ENCODE results near the gene ONECUT2.
"Not testable (repeated sequence)": the region's sequence is repeated elsewhere in the genome, so short reads cannot be mapped to it uniquely, and the experiment has no call there.

ONECUT2 gene

DNA sequence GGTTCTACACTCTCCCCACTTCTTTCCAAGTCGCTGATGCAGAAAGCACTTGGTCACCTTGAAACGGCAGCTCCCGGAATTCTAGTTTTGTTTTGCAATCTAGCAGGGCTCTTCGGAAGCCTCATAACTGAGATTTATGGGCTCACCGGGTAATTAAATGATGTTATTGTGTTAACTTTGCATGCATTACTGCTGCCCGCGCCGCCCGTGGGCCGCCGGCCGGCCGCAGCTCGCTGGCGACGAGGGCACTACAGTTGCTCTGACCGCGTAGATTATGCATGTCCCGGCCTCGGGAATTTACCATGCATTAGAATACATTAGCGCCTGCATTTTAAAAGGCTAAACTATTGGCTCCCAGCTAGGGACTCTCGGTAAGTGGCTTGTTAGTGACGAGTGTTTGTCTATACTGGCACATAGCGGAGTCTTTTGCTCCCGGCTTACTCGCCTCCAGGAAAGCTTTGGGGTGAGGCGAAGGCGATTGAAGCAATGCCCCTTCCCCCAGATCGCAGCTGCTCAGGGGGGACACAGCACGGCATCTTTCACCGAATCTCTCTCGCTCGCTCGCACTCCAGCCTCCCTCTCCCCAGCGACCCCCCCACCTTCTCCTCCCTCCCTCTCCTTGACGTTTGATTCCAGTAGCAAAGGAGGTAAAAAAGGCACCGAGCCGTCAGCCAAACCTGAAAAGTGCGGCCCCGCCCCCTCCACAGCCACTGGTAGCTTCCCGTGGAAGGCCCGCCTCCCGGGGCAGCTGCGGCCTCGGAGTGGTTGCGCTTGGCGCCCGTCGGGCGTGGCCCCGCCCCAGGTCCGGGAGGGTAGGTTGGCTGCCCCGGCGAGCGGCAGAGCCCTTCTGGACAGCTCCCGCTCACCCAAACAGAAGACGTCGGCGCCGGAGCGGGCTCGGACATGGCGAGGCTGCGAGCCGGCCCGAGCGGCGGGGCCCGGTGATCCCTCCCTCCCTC lies at the start of gene ONECUT2:
ONECUT2 (plus strand) TSS at position 839 of the 959 bp plus-strand sequence. CDS start 343 bp downstream, outside the sequence.
- DNase-seq: peak; percentile 86 to 97

DNA sequence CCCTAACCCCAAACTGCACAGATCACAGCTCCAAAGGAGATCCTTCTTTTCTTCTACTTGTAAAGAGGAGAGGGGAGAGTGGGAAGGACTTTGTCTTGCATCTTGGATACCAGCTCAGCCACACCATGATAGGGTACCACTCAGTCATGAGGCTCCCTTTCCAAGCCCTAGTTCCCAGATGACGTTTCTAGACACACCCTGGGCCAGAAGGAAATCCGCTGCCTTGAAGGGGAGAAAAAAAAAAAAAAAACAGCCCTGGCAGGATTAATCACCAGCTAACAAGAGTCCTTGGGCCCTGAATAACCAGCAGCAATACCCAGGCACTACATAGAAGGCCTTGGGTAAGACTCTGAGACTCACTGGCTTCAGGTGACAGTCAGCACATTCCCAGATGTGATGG lies 45.9 kb upstream of the ONECUT2 start:
- no peak for DNase-seq

DNA sequence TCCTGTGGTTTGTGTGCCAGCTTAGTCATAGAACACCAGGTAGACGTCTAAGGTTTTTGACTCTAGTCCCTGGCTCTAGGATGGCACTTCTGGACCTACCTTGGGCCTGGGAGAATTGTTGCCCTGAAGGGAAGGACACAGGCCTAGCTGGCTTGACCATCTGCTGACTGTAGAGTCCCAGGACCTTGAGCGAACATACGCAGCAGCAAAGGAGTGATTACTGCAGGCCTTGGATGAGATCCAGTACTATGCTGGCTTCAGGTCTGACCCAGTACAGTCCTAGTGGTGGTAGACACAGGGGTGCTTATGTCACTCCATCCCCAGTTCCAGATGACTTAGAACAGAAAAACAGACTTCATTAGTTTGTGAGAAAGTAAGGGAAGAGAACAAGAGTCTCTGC lies 45.1 kb upstream of the ONECUT2 start:
- no peak for DNase-seq

DNA sequence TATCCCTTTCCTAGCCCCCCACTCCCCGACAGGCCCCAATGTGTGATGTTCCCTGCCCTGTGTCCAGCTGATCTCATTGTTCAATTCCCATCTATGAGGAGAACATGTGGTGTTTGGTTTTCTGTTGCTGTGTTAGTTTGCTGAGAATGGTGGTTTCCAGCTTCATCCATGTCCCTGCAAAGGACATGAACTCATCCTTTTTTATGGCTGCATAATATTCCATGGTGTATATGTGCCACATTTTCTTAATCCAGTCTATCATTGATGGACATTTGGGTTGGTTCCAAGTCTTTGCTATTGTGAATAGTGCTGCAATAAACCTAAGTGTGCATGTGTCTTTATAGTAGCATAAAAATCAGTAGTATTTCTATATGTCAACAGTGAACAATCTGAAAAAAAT lies 40.4 kb upstream of the ONECUT2 start:
- DNase-seq: not testable (repeated sequence)

DNA sequence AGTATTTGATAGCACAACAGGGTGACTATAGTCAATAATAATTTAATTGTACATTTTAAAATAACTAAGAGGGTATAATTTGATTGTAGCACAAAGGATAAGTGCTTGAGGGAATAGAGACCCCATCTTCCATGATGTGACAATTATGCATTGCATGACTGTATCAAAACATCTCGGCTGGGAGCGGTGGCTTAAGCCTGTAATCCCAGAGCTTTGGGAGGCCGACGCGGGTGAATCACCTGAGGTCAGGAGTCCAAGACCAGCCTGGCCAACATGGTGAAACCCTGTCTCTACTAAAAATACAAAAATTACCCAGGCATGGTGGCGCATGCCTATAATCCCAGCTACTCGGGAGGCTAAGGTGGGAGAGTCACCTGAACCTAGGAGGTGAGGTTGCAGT lies 38.3 kb upstream of the ONECUT2 start:
- DNase-seq: not testable (repeated sequence)

DNA sequence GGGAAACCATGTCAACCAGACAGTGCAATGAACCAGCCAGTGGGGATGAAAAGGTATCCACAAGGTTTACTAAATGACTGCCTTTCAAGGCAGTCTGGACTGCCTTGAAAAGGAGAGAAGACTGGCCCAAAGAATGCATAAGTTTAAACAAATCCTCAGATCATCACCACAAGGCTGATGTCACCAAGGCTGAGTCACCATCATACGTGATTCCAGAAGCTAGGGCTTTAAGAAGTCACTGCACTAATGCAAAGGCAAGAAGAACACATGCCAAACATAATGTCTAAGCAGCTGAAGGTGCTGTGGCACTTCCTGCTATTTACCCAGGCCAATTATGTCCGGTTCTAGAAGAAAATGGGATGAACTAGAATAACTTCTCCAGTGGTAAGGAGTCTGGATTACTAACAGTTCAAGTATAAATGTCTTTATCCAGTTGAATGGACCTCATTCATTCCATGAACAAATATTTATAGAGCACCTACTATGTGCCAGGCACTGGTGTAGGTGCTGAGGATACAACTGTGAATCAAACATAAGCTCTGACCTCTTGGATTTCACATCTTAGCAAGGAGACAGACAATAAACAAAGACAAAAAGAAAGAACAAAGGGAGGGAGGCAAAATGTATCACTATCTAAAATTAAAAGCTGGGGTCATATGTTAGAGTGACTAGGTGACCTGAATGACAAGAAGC lies 37.6 kb upstream of the ONECUT2 start:
- DNase-seq: no peak

DNA sequence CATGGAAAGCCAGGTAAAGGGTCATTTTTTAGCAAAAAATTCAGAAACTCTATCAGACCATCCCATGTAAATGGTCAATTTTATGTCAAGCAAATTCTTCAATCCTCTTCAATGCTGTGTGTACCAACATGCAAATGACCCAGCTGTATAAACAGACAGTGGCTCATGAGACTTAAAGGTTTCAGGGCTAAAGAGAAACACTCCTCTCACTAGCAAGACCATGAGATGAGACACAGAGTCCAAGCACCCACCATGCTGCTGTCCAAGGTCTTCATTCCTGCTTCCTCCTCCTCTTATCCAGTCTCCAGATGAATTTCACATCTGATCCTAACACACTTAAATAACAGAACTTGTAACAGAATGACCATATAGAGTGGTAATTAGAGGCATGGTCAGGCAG lies 30.8 kb upstream of the ONECUT2 start:
- DNase-seq: no peak

DNA sequence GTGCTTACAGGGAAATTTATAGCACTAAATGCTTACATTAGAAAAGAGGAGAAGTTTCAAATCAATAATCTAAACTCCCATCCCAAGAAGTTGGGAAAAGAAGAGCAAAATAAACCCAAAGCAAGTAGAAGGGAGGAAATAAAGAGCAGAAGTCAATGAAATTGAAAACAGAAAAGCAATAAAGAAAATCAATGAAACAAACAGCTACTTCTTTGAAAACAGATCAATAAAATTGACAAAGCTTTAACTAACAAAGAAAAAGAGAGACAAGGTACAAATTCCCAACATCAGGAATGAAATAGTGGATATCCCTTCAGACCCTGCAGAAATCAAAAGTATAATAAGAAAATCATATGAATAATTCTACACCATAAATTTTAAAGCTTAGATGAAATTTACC lies 25.5 kb upstream of the ONECUT2 start:
- DNase-seq: no peak

DNA sequence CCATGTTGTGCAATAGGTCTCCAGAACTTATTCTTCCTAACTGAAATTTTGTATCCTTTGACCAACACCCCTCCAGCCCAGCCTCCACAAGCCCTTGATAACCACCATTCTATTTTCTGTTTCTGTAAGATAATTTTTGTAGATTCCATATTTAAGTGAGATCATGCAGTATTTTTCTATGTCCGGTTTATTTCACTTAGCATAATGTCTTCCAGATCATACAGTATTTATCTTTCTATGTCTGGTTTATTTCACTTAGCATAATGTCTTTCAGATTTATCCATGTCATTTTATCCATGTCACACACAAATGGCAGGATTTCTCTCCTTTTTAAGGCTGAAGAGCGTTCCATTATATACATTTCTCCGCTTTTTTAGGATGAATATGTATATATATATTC lies 24.4 kb upstream of the ONECUT2 start:
- no peak for DNase-seq

DNA sequence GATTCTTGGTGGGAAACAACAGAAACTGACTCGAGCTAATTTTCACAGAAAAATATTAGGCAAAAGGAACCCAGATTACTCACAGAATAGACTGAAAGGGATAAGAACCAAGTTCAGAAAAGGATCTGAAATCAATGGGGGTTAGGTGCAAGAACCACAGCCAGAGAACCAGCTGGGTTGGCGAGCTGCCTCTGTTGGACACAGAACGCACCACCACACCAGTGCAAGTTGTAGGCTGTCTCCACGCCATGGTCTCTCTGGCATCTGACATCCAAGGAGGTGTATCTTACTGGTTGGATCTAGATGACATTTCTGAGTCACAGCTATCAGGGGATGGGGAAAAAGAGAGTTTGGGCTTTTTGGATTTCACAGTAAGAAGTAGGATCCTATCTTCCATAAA lies 18.6 kb upstream of the ONECUT2 start:
- no peak for DNase-seq

DNA sequence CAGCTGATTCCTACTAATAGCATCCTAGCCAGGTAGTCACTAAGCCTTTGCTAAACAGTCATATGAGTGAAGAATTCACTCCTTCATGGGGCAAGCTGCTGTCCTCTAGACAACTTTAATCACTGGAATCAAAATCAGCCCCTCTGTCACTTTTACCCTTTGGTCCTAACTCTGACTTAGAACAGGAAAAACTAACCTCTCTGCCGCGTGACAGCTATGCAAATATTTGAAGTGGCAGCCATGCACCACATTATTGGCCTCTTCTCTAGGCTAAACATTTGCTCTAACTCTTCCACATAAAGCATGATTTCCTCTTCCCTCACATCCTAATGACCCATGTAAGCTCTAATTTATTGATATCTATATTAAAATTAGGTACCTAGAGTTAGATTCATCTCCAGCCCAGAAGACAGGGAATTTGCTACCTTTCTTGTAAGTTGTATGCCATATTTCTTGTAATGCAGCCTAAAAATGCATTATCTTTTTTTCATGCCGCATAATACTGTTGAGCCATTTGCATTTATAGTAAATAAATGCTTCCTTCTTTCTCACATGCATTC lies 12.8 kb upstream of the ONECUT2 start:
- no peak for DNase-seq

DNA sequence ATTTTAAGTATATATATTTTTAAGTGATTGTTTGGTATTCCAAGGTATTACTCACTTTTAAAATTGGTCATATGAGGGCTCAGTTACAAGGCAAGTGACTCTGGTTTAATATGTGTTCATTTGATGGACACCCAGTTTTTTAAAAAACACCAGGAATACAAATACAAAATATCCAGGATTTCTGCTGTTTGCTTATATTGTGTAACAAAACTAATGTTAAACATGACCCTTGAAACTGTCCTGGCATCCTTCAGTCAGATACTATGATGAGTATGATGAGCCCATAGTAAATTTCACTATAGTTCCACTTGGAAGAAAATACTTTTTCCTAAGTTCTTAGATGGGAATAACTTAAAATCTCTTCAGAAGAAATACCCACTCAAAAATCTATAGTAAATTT lies 11.4 kb upstream of the ONECUT2 start:
- DNase-seq: no peak

DNA sequence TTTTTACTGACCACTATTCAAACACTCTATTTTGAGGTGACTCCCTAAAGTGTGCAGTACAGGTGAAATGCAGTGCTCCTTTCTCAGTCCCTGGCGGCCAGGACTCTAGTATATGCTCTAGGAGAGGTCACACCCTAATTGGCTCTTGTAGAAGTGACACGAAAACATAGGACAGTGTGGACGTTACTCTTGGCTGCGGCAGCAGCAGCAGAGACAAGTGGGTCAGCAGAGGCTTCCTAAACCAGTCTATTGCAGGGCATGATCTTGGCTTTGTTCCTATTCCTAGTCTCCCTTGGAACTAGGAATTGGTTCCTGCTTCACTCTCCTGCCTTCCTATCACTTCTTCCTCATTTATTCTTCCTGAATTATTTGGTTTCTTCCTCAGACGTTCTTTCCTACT lies 10.1 kb upstream of the ONECUT2 start:
- DNase-seq: no peak

DNA sequence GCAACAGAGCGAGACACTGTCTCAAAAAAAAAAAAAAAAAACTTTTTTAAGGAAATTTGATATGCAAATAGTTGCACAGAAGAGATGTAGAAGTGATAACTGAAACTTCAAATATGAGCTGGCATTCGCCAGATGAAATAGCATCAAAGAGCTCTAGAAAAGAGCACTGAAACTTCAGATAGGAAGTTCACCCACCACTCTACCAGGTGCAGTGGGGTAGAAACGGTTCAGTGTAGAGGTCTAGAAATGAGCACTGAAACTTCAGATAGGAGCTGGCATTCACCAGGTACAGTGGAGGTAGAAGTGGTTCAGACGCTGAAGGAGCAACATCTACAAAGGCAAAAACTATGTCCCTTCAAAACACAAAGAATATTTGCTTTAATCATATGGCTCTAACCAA lies 9.0 kb upstream of the ONECUT2 start:
- no peak for DNase-seq

DNA sequence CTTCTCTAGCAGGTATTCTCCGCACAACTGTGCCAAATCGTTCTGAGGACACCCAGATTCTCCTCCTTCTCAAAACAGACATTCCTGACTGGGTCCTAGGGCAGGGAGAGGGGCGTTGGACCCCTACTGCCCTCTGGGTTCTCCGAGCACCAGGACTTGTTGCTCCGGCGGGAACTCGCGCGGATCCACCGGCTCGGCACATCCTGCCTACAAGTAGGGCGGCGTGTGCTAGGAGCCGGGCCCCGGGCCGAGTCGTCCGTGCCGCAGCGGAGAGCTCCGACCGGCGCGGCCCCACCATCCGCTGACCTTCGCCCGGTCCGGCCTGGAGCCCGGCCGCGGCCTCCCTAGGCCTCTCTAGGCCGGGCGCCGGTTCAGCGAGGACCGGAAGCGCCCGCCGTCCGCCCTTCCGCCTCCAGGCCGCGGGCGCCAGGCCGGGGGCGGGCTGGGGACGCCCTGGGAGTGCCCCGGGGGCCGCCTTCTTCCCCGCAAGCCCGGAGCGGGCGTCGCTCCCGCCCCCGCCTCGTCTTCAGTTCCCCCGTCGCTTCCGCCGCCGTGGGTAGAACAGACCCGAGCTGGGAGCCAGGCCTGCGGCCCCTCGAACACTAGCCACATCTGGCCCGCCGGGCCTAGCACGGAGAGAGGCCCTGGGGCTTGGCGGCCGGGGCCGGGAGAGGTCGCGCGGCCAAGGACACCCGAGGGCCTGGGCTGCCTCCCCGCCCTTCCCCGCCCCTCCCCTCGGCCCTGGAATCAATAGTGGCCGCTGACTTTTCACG lies 7.6 kb upstream of the ONECUT2 start:
- DNase-seq: no peak

DNA sequence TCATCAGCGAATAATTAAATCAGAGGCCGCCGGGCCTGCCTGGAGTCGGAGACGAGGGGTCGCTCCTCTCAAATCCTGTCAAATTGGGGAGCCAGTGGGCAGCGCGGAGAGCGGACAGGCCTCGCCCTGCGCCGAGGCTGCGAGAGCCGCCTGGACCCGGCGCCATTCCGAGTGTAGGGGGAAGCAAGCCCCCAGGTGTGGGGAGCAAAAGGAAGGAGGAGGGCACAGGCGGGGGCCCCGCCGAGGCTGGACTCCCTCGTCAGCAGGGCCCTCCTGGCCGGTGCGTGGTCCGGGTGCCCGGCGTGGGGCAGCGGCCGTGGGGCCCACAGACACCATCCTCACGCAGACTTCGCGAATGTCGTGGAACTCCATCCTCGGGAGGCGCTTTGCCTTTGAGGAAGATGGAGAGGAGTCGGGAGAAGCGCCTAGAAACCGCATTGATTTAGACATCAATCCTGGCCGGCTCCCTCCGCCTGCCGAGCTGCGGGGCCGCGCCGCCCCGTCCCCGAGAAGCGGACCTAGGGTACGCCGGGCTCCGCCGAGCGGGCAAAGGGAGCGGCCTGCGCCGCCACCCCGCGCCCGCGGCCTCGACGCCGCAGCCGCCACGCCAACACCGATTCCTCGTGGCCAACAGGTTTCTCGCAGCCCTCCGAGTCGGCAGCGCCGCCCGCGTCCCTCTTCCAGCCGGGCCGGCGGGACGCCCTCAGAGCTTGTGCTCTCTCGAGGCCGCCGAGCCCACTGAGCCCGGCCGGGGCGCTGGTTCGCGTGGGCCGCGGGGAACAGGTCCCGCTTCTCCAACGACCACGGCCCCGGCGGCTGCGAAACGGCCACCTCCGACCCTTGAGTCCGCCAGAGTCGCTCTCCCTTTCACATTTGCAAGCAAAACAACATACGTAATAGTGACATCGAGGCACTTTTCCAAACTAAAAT lies 6.7 kb upstream of the ONECUT2 start:
- no peak for DNase-seq

DNA sequence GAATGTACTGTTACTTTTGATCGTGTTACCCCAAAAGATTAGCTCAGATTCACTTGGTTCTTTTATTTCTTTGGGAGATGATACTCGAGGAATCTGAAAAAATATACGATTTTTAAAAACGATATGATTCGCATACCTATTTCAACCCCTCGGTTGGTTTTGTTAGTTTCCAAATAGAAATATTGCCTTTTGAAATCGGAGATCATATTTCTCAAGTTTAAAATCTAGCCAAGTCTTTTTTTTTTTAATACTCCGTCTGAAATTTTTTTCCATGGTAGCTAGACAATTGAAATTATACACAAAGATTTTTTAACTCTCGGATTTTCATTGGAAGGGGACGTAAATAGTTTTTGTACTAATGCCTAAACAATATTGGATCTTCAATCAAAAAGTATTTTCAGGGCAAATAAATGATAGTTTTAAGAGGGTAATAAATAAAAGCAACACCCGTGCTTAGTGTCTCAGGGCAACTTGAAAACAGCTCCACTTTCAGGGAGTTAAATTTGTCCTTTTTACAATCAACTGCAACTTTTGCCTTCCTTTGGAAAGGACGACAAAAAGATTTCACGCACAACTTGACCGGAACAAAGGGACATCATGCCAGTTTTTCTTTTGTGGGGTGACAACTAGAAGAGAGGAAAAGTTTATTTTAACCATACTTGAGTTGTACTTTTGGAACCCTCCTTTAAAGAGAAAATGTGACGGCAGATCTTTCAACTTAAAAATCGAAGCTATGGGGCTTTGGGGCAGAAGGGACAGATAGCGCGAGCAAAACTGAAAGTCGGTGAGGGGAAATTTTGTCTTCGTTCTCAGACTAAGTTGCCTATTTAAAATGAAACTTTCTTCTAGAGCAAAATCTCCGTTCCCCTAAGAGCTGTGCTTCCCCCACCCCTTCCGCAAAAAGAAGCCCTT lies 5.8 kb upstream of the ONECUT2 start:
- no peak for DNase-seq

DNA sequence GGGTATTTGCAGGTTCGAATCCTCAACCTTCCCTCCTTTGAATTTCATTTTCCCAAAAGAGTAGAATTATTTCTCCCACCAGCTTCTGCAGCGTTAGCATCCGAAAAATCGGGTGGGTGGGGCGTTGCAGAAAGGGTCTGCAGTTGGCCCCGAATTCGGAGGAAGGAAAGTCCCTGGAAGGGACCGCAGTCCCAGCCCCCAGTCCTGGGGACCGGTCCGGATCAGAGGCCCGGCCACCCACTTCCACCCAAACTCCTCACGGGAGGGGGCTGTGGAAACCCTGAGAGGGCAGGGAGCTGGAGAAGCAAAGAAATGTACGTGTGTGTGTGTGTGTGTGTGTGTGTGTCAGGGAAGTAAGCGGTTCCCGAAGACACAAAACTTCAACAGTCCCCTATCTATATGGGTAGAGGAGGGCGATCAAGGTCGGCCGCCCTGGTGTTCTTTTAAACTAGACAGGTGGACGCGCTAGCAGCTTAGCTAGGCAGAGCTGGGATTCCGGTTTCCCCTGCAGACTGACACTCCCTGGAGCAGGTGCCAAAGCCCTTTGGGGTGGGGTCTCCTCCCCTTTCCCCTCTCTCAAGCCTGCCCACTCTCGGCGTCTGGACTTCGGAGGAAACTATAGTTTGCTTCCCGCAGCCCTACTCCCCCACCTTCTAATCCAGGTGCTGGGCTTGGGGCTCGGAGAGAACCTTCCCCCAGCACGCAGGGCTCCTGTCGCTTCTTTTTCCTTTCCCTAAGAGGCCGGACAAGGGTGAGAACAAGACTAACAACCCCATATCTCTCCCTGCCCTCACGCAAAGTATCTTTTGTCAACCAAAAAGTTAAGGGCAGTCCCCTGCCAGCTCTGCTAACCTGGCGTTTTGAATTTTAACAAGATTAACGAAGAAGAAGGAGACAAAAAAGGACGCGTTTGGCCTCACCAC lies 4.8 kb upstream of the ONECUT2 start:
- no peak for DNase-seq

DNA sequence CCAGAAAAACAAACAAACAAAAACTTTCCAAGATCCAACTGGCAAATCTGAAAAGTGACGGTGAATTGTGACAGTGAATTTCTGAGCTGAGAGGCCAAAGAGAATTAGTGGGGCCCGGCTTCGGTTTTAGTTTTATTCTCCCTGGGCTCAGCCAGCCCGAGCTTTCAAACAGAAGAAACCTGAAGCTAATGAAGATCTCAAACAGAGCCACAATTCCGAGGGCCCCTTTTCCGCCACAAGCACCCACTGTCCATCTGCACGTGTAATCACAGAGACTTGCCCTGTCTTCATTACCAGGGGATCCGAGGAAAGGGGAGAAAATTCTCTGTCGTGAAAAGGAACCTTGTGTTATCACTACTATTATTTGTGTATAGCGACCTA lies 4.2 kb upstream of the ONECUT2 start:
- DNase-seq: no peak
